Measurements from ENCODE around the gene TNRC6B.
"Not testable (repeated sequence)": the region's sequence is repeated elsewhere in the genome, so short reads cannot be mapped to it uniquely, and the experiment has no call there.

TNRC6B gene

DNA sequence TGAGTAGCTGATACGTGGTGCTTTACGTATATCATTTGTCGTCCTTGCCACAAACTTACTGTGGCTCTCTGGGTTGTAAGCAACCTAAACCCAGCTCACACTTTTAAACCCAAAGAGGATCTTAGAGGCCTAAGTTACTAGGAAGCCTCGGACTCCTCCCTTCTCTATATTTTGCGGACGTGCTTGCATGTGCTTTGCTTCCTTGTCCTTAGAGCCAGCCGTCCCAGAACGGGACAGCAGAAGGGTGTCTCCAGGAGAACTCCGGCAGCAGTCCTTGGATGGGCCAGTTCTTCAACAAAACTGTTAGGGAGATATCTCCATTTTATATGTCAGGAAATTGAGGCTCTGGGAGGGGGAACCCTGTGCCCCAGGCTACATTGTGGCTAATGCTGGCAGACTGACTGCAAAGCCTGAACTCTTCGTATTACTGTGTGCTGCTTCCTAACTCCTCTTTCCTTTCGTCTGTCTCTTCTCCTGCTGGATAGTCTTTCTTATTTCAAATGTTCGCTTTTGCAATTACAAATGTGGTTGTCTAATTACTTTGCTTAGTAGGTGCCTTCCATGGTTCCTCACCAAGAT, 33.8 kb downstream of the TNRC6B start:
- DNase-seq (ENCODE audit: insufficient read length, low spot score) (no peak), FAIRE-seq (no peak)
- no peak for TF ChIP-seq POU2F2 (IDR thresholded peaks at IDR 0.05; ENCODE audit: low read depth, low read length)

DNA sequence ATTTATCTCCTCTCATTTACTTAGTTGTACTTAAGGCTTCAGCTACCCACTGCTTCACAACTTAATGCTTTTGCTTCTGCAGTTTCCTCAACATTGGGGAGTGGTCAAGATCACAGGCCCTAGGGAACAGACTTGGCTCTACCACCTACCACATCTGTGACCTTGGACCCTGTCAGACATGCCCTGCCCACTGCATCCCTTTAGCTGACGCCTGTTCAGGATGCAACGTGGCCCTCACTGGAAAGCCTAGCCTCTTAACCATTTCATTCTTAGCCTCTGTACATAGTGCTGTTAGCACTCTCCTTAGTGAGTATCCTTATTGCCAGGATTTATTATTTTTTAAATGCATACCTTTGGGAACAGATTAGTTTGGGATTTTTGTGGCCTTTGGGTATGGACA, 34.4 kb downstream of the TNRC6B start:
- FAIRE-seq = no peak
- DNase-seq (ENCODE audit: insufficient read length, low spot score) = no peak
- TF ChIP-seq TAF1 (IDR thresholded peaks at IDR 0.05; ENCODE audit: low read depth, low read length) (no peak), SPI1 (IDR thresholded peaks at IDR 0.05; ENCODE audit: low read depth, low read length) (no peak), POLR2AphosphoS5 (IDR thresholded peaks at IDR 0.05; ENCODE audit: low read depth, low read length) (no peak), POU2F2 (IDR thresholded peaks at IDR 0.05; ENCODE audit: low read depth, low read length) (no peak), PAX5 (IDR thresholded peaks at IDR 0.05; ENCODE audit: insufficient read depth, low read length, severe bottlenecking) (no peak), POLR2A (IDR thresholded peaks at IDR 0.05; ENCODE audit: low read depth, low read length) (no peak)

GRCh38 chr22:40213478-40213877, 35.8 kb downstream of the TNRC6B start:
- FAIRE-seq (no peak), DNase-seq (ENCODE audit: insufficient read length, low spot score) (no peak)
- TF ChIP-seq PAX5 (IDR thresholded peaks at IDR 0.05; ENCODE audit: insufficient read depth, low read length, severe bottlenecking) = no peak

- no peak for DNase-seq (ENCODE audit: insufficient read length, low spot score)
- TF ChIP-seq POLR2A (IDR thresholded peaks at IDR 0.05; ENCODE audit: low read depth, low read length) (no peak), POU2F2 (IDR thresholded peaks at IDR 0.05; ENCODE audit: low read depth, low read length) (no peak), PAX5 (IDR thresholded peaks at IDR 0.05; ENCODE audit: insufficient read depth, low read length, severe bottlenecking) (no peak), POLR2AphosphoS5 (IDR thresholded peaks at IDR 0.05; ENCODE audit: low read depth, low read length) (no peak), SPI1 (IDR thresholded peaks at IDR 0.05; ENCODE audit: low read depth, low read length) (0 out of 2 replicates have a peak, but pooled peaks have one; percentile 26)
- FAIRE-seq = peak; percentile 89
Observed at GRCh38 chr22:40215266-40215665, 37.5 kb downstream of the TNRC6B start.

DNA sequence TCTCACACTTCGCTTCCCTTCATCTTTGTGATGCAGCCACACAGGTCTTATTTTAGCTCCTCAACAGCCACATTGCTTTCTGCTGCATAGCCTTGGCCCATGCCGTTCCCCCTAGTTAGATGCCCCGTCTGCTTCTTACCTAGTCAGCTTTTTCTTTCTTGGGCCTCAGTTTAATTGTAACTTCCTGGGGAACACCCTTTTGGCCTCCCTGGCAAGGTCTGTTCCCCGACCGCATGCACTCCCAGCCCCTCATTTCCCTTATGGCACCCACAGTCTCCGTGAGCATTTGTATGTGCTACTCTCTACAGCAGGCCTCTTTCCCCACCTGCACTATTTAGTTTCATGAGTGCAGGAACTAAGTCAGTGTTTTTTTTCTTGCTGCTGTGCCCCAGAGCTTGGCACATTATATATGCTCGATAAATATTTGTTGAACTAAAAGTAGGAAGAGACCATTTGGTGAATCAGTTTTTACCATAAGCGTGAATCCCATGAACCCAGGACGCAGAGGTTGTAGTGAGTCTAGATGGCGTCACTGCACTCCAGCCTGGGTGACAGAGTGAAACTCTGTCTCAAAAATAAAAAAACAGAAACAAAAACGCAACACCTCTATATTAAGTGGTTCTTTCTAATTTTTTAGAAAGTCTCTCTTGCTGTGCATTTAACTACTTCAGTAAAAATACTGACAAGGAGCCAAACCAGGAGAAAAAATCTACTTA, 38.5 kb downstream of the TNRC6B start:
- DNase-seq (ENCODE audit: insufficient read length, low spot score) = no peak
- TF ChIP-seq SPI1 (IDR thresholded peaks at IDR 0.05; ENCODE audit: low read depth, low read length) (no peak), POLR2A (IDR thresholded peaks at IDR 0.05; ENCODE audit: low read depth, low read length) (0 out of 2 replicates have a peak, but pooled peaks have one; percentile 34)
- peak; percentile 94 for FAIRE-seq

DNA sequence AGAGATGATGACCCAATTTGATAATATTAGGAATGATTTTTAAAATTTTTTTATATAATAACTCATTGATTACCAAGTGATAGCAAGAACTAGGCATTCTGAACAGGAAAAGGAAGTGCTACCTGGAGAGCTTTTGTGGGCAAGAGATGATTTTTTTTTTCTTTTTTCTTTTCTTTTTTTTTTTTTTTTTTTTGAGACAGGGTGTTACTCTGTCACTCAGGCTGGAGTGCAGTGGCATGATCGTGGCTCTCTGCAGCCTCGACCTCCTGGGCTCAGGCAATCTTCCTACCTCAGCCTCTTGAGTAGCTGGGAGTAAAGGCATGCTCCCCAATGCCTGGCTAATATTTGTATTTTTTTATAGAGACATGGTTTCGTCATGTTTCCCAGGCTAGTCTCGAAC, 40.4 kb downstream of the TNRC6B start:
- DNase-seq (ENCODE audit: insufficient read length, low spot score) = no peak
- no peak for FAIRE-seq
- no peak for TF ChIP-seq TAF1 (IDR thresholded peaks at IDR 0.05; ENCODE audit: low read depth, low read length)

DNA sequence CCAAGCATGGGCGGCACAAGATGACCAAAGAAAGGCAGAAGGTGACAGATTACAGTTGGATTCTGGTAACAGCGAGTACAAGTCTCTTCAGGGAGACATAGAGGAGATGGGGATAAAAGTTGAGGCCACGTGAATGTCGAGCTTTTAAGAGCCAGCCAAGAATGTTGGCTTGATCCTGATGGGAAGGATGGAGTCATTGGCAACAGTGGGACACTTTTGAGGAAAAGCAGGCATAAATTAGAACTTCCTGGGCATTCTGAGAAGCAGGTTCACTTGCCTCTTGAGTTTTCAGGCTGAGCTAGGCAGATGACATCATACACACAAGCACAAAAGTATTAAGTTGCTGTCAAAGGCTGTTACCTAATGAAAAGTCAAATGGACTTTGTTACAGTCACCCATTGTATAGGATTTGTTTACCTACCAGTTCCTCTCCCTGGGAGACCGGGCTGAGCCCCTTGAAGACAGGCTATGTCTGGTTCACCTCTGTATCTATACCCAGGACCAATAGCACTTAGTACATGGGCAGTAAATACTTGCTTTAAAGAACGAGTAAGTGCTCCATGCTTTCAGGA, 41.1 kb downstream of the TNRC6B start:
- no peak for TF ChIP-seq POU2F2 (IDR thresholded peaks at IDR 0.05; ENCODE audit: low read depth, low read length)
- no peak for TF ChIP-seq POLR2AphosphoS5 (IDR thresholded peaks at IDR 0.05; ENCODE audit: low read depth, low read length)
- no peak for TF ChIP-seq TAF1 (IDR thresholded peaks at IDR 0.05; ENCODE audit: low read depth, low read length)
- TF ChIP-seq SPI1 (IDR thresholded peaks at IDR 0.05; ENCODE audit: low read depth, low read length) = no peak
- TF ChIP-seq PAX5 (IDR thresholded peaks at IDR 0.05; ENCODE audit: insufficient read depth, low read length, severe bottlenecking) = no peak
- TF ChIP-seq POLR2A (IDR thresholded peaks at IDR 0.05; ENCODE audit: low read depth, low read length) = no peak
- FAIRE-seq = no peak
- no peak for DNase-seq (ENCODE audit: insufficient read length, low spot score)

- no peak for DNase-seq (ENCODE audit: insufficient read length, low spot score)
- no peak for FAIRE-seq
- no peak for TF ChIP-seq POLR2A (IDR thresholded peaks at IDR 0.05; ENCODE audit: low read depth, low read length)
- no peak for TF ChIP-seq POLR2AphosphoS5 (IDR thresholded peaks at IDR 0.05; ENCODE audit: low read depth, low read length)
- no peak for TF ChIP-seq TAF1 (IDR thresholded peaks at IDR 0.05; ENCODE audit: low read depth, low read length)
- no peak for TF ChIP-seq POU2F2 (IDR thresholded peaks at IDR 0.05; ENCODE audit: low read depth, low read length)
- no peak for TF ChIP-seq PAX5 (IDR thresholded peaks at IDR 0.05; ENCODE audit: insufficient read depth, low read length, severe bottlenecking)
- no peak for TF ChIP-seq SPI1 (IDR thresholded peaks at IDR 0.05; ENCODE audit: low read depth, low read length)
Observed at GRCh38 chr22:40220316-40221054, 42.8 kb downstream of the TNRC6B start.

GRCh38 chr22:40221055-40221414, 43.3 kb downstream of the TNRC6B start:
- DNase-seq (ENCODE audit: insufficient read length, low spot score) = no peak
- TF ChIP-seq POU2F2 (IDR thresholded peaks at IDR 0.05; ENCODE audit: low read depth, low read length) = no peak
- no peak for TF ChIP-seq POLR2A (IDR thresholded peaks at IDR 0.05; ENCODE audit: low read depth, low read length)
- TF ChIP-seq PAX5 (IDR thresholded peaks at IDR 0.05; ENCODE audit: insufficient read depth, low read length, severe bottlenecking) = no peak
- TF ChIP-seq POLR2AphosphoS5 (IDR thresholded peaks at IDR 0.05; ENCODE audit: low read depth, low read length) = no peak
- TF ChIP-seq SPI1 (IDR thresholded peaks at IDR 0.05; ENCODE audit: low read depth, low read length) = no peak
- no peak for TF ChIP-seq TAF1 (IDR thresholded peaks at IDR 0.05; ENCODE audit: low read depth, low read length)
- FAIRE-seq = no peak

GRCh38 chr22:40222979-40223378, 45.3 kb downstream of the TNRC6B start:
- not testable (repeated sequence) for DNase-seq (ENCODE audit: insufficient read length, low spot score); FAIRE-seq
